Stomach (tissue), 9 donors: ENCODE data around the gene COQ8B. TPM values are rescaled to one million over a fixed set of nuclear protein-coding genes. Genes with fewer than 3 reads are reported as not detected.

Source experiments
- DNase-seq, 2 donors: peaks; one replicate each; pipeline versions ENCODE4 v3.0.0 to v3.0.0-alpha.2; 2013 to 2019
- H3K27ac ChIP-seq, 5 donors: fragments of 200-600 bp in 4 of 5; sonication (generic) in 4 of 5; one replicate each; pipeline ENCODE4 v1.5.1; 2013 to 2019; ENCODE audit warnings: mild to moderate bottlenecking in 1 of 5, moderate library complexity in 1 of 5
- H3K27me3 ChIP-seq, 3 donors: fragments of 200-600 bp; sonication (generic); one replicate each; pipeline ENCODE4 v1.5.1; 2017 to 2019; ENCODE audit warnings: mixed run types in 1 of 3
- H3K36me3 ChIP-seq, 4 donors: fragments of 200-600 bp; sonication (generic); 1 replicate in 3 of 4; 2 replicates in 1 of 4; pipeline ENCODE4 v1.5.1; 2016 to 2019
- H3K4me1 ChIP-seq, 4 donors: fragments of 200-600 bp; sonication (generic); one replicate each; pipeline ENCODE4 v1.5.1; 2016 to 2019
- H3K4me3 ChIP-seq, 4 donors: fragments of 200-600 bp; sonication (generic) in 3 of 4; one replicate each; pipeline ENCODE4 v1.5.1; 2016 to 2019; ENCODE audit warnings: mild to moderate bottlenecking in 1 of 4
- H3K9me3 ChIP-seq, 4 donors: fragments of 200-600 bp; sonication (generic); one replicate each; pipeline ENCODE4 v1.5.1; 2016 to 2019
- CTCF ChIP-seq, 7 experiments: fragments of 450-650 bp in 4 of 7; fragments of 200-600 bp in 3 of 7; sonication (generic) in 3 of 7; IDR thresholded peaks; one replicate each; pipeline ENCODE4 v1.5.1; 2016 to 2019; ENCODE audit warnings: antibody characterized with exemption in 7 of 7, control low read depth in 2 of 7, mild to moderate bottlenecking in 1 of 7
- EP300 ChIP-seq: sonication (generic); formaldehyde crosslinking; IDR thresholded peaks from one replicate; pipeline ENCODE4 v1.6.1; 2017; ENCODE audit warnings: antibody characterized with exemption
- POLR2A ChIP-seq, 4 donors: fragments of 450-650 bp; IDR thresholded peaks; one replicate each; pipeline ENCODE4 v1.6.1; 2016; ENCODE audit warnings: antibody characterized with exemption in 4 of 4, control low read depth in 2 of 4, mild to moderate bottlenecking in 1 of 4, moderate library complexity in 1 of 4
- POLR2AphosphoS5 ChIP-seq, 3 donors: sonication (generic); formaldehyde crosslinking; IDR thresholded peaks; one replicate each; pipeline ENCODE4 v1.6.1; 2016; ENCODE audit warnings: antibody characterized with exemption in 3 of 3
- WGBS, 5 donors: extraction: QIAGEN DNeasy Blood & Tissue Kit in 3 of 5; methylation state at CpG; one replicate each; pipeline versions ENCODE4 v1.1.5 to v1.1.7; 2013 to 2018; 5-methylcytosine and 5-hydroxymethylcytosine counted together
- intact Hi-C: fragments of 100-400 bp; cut with DNase I; formaldehyde crosslinking; loops from one replicate; pipeline ENCODE4 v1.15.1; 2023; ENCODE audit warnings: low total_unique reads
- polyA plus RNA-seq, 3 donors: library from polyadenylated mRNA; stranded (reverse); fragments of 200-250 nt; gene quantifications; one replicate each; pipeline ENCODE4 v1.2.3, GENCODE V29; 2013
- total RNA-seq, 5 donors: library from RNA; depleted of rRNA; stranded (reverse); fragments of >200 nt; gene quantifications; one replicate each; pipeline versions ENCODE4 v1.1.0 to v1.2.3, GENCODE V29; 2014 to 2016
- donor health status: healthy with polysubstance abuse.
- donor health status: Bipolar disorder and iron deficiency.
- donor health status: healthy.

Gene COQ8B
- total and polyA plus RNA-seq, 8 donors = 26.9 to 91.5 (median 41.9) TPM

- Histone ChIP-seq H3K27me3 (no peaks in the 10 kb centered on the region), H3K4me3 (no peak overlapping the region), H3K4me1 (no peaks in the 10 kb centered on the region), H3K27ac (peak overlapping the region in 1 of 5 donors; percentile 2), H3K9me3 (no peaks in the 10 kb centered on the region), H3K36me3 (peaks cover 85 to 100% (median 100%) of the 10 kb centered on the region in 4 donors)
- 85 to 91% (median 88%) methylated on average over 17 of the region's 17 CpGs for WGBS, 5 donors
- no peak for TF ChIP-seq POLR2A (IDR thresholded peaks at IDR 0.05)
- TF ChIP-seq POLR2AphosphoS5 (IDR thresholded peaks at IDR 0.05) = no peak
- TF ChIP-seq CTCF (IDR thresholded peaks at IDR 0.05) = no peak
- no peak for TF ChIP-seq EP300
- DNase-seq = no peak
- intact Hi-C loops = no loop called here
Observed at GRCh38 chr19:40762754-40763470, 46.2 kb upstream of the COQ8B start.

GRCh38 chr19:40759352-40759751 lies 42.7 kb upstream of the COQ8B start:
- Histone ChIP-seq H3K4me1 (peaks cover 21 to 31% (median 28%) of the 10 kb centered on the region in 4 donors), H3K36me3 (peaks cover 74 to 94% (median 90%) of the 10 kb centered on the region in 4 donors), H3K4me3 (no peak overlapping the region), H3K27ac (no peak overlapping the region), H3K9me3 (no peaks in the 10 kb centered on the region), H3K27me3 (no peaks in the 10 kb centered on the region)
- DNase-seq = no peak
- intact Hi-C loops = no loop called here
- 91 to 94% (median 93%) methylated on average over 11 to 13 of the region's 13 CpGs for WGBS, 5 donors
- no peak for TF ChIP-seq EP300
- TF ChIP-seq CTCF (IDR thresholded peaks at IDR 0.05) = no peak
- TF ChIP-seq POLR2A (IDR thresholded peaks at IDR 0.05) = no peak
- no peak for TF ChIP-seq POLR2AphosphoS5 (IDR thresholded peaks at IDR 0.05)

- H3K36me3 ChIP-seq = peaks cover 66 to 85% (median 82%) of the 10 kb centered on the region in 4 donors
- WGBS, 5 donors = 93 to 100% (median 96%) methylated on average over 3 of the region's 3 CpGs
- intact Hi-C loops = no loop called here
- no peak for TF ChIP-seq EP300
- H3K27ac ChIP-seq = no peak overlapping the region
- H3K4me1 ChIP-seq = peaks cover 29 to 40% (median 37%) of the 10 kb centered on the region in 4 donors
- no peak for DNase-seq
- no peak overlapping the region for H3K4me3 ChIP-seq
- H3K9me3 ChIP-seq = no peaks in the 10 kb centered on the region
- H3K27me3 ChIP-seq = no peaks in the 10 kb centered on the region
Observed at GRCh38 chr19:40758491-40758890, 41.8 kb upstream of the COQ8B start.

GRCh38 chr19:40756502-40757110 lies 39.9 kb upstream of the COQ8B start:
- TF ChIP-seq EP300 (no peak), POLR2AphosphoS5 (IDR thresholded peaks at IDR 0.05) (no peak), POLR2A (IDR thresholded peaks at IDR 0.05) (no peak), CTCF (IDR thresholded peaks at IDR 0.05) (no peak)
- Histone ChIP-seq H3K27me3 (no peaks in the 10 kb centered on the region), H3K4me1 (peaks cover 29 to 58% (median 53%) of the 10 kb centered on the region in 4 donors), H3K9me3 (no peaks in the 10 kb centered on the region), H3K27ac (peak overlapping the region in 2 of 5 donors; percentile 17 to 26), H3K36me3 (peaks cover 47 to 66% (median 64%) of the 10 kb centered on the region in 4 donors), H3K4me3 (peak overlapping the region in 1 of 4 donors; percentile 38)
- intact Hi-C loops = no loop called here
- DNase-seq = no peak
- WGBS, 5 donors = 70 to 85% (median 74%) methylated on average over 10 to 11 of the region's 11 CpGs
